Measurements from ENCODE around the gene SUMF1.

- TF ChIP-seq CTCF (IDR thresholded peaks at IDR 0.05) (no peak), POLR2A (IDR thresholded peaks at IDR 0.05) (no peak)
Observed at GRCh38 chr3:4475804-4476203, 8.7 kb upstream of the SUMF1 start.
